Astrocyte (in vitro differentiated cells and primary cell): ENCODE measurements around the gene ESYT3. TPM values are rescaled to one million over a fixed set of nuclear protein-coding genes. Genes with fewer than 3 reads are reported as not detected.

Experiments used
- DNase-seq: peaks from one replicate; pipeline ENCODE4 v3.0.0-alpha.2; 2010; ENCODE audit warnings: low read depth
- FAIRE-seq: peaks from 2 replicates; lab custom pipeline; 2011; peaks lifted over from hg19 to GRCh38; lab: Jason Lieb, UNC
- H2AFZ ChIP-seq: 2 replicates; pipeline ENCODE4 v1.6.0; 2012; ENCODE audit warnings: low read depth, low read length, inconsistent platforms
- H3K27ac ChIP-seq: 2 replicates; pipeline ENCODE4 v1.5.1; 2011; ENCODE audit warnings: low read depth, low read length, inconsistent platforms
- H3K27me3 ChIP-seq: 2 replicates; pipeline ENCODE4 v1.6.0; 2011; ENCODE audit warnings: low read length, inconsistent platforms; ENCODE audit not compliant: insufficient read depth
- H3K36me3 ChIP-seq: 2 replicates; pipeline ENCODE4 v1.5.1; 2011; ENCODE audit warnings: low read length, inconsistent platforms; ENCODE audit not compliant: insufficient read depth
- H3K4me1 ChIP-seq: 2 replicates; pipeline ENCODE4 v1.5.1; 2011; ENCODE audit warnings: low read length, inconsistent platforms; ENCODE audit not compliant: insufficient read depth
- H3K4me2 ChIP-seq: 2 replicates; pipeline ENCODE4 v1.6.0; 2012; ENCODE audit warnings: low read length, inconsistent platforms
- H3K4me3 ChIP-seq: 2 replicates; pipeline ENCODE4 v1.5.1; 2011; ENCODE audit warnings: low read depth, mild to moderate bottlenecking, low read length, inconsistent platforms; ENCODE audit not compliant: insufficient read depth
- H3K79me2 ChIP-seq: 2 replicates; pipeline ENCODE4 v1.6.0; 2012; ENCODE audit warnings: mild to moderate bottlenecking, low read length, inconsistent platforms; ENCODE audit not compliant: insufficient read depth
- H3K9ac ChIP-seq: 2 replicates; pipeline ENCODE4 v1.6.0; 2012; ENCODE audit warnings: mild to moderate bottlenecking, low read length, inconsistent platforms
- H3K9me3 ChIP-seq: 2 replicates; pipeline ENCODE4 v1.5.1; 2012; ENCODE audit warnings: low read depth, mild to moderate bottlenecking, low read length, inconsistent platforms; ENCODE audit not compliant: insufficient read depth
- H4K20me1 ChIP-seq: 2 replicates; pipeline ENCODE4 v1.6.0; 2012; ENCODE audit warnings: low read length, inconsistent platforms; ENCODE audit not compliant: insufficient read depth
- H3K27ac Mint-ChIP-seq: one replicate; pipeline ENCODE4 v1.8.0; 2021; ENCODE audit warnings: mild to moderate bottlenecking, mixed read lengths; ENCODE audit not compliant: unreplicated experiment
- H3K27me3 Mint-ChIP-seq: one replicate; pipeline ENCODE4 v1.8.0; 2021; ENCODE audit warnings: low read depth, mixed read lengths; ENCODE audit not compliant: unreplicated experiment
- H3K36me3 Mint-ChIP-seq: one replicate; pipeline ENCODE4 v1.8.0; 2021; ENCODE audit warnings: low read depth, mixed read lengths; ENCODE audit not compliant: unreplicated experiment
- H3K4me1 Mint-ChIP-seq: one replicate; pipeline ENCODE4 v1.8.0; 2021; ENCODE audit warnings: low read depth, mixed read lengths; ENCODE audit not compliant: unreplicated experiment
- H3K4me3 Mint-ChIP-seq: one replicate; pipeline ENCODE4 v1.8.0; 2021; ENCODE audit warnings: mild to moderate bottlenecking, moderate library complexity, mixed read lengths; ENCODE audit not compliant: unreplicated experiment
- H3K9me3 Mint-ChIP-seq: one replicate; pipeline ENCODE4 v1.8.0; 2021; ENCODE audit warnings: mild to moderate bottlenecking, mixed read lengths; ENCODE audit not compliant: unreplicated experiment
- CTCF ChIP-seq: IDR thresholded peaks from 2 replicates; pipeline ENCODE4 v1.5.1; 2011; ENCODE audit warnings: low read depth, mild to moderate bottlenecking, inconsistent platforms, low read length, moderate library complexity; ENCODE audit not compliant: insufficient read depth
- EZH2 ChIP-seq: IDR thresholded peaks from 2 replicates; pipeline ENCODE4 v1.6.1; 2012; ENCODE audit warnings: mild to moderate bottlenecking, low read length, inconsistent platforms; ENCODE audit not compliant: insufficient read depth
- total RNA-seq: library from RNA; stranded (reverse); gene quantifications from 2 replicates; pipeline ENCODE4 v1.2.1, GENCODE V29; 2021

Gene ESYT3
- total RNA-seq, 1 donor from 2014 or later = 2.0 TPM

- Histone ChIP-seq H3K4me2 (no peak overlapping the region), H3K79me2 (no peaks in the 10 kb centered on the region), H3K4me1 (no peaks in the 10 kb centered on the region), H4K20me1 (no peaks in the 10 kb centered on the region), H3K36me3 (no peaks in the 10 kb centered on the region), H3K9ac (no peak overlapping the region), H3K4me3 (no peak overlapping the region), H3K9me3 (no peaks in the 10 kb centered on the region), H3K27me3 (peaks cover 7% of the 10 kb centered on the region), H3K27ac (no peak overlapping the region), H2AFZ (no peak overlapping the region)
- no peak for TF ChIP-seq CTCF
- no peak for TF ChIP-seq EZH2
- FAIRE-seq (no peak), DNase-seq (no peak)
- Mint-ChIP-seq H3K27ac (no peak overlapping the region), H3K27me3 (peaks cover 7% of the 10 kb centered on the region), H3K36me3 (peaks cover 17% of the 10 kb centered on the region), H3K9me3 (no peaks in the 10 kb centered on the region), H3K4me1 (peaks cover 6% of the 10 kb centered on the region), H3K4me3 (no peak overlapping the region)
Observed at GRCh38 chr3:138469874-138470273, 35.5 kb downstream of the ESYT3 start.

- Mint-ChIP-seq H3K36me3 (peaks cover 17% of the 10 kb centered on the region), H3K27me3 (peaks cover 7% of the 10 kb centered on the region), H3K4me3 (no peak overlapping the region), H3K9me3 (no peaks in the 10 kb centered on the region), H3K27ac (no peak overlapping the region), H3K4me1 (peaks cover 6% of the 10 kb centered on the region)
- Histone ChIP-seq H3K36me3 (no peaks in the 10 kb centered on the region), H2AFZ (no peak overlapping the region), H4K20me1 (no peaks in the 10 kb centered on the region), H3K79me2 (no peaks in the 10 kb centered on the region), H3K27ac (no peak overlapping the region), H3K4me2 (no peak overlapping the region), H3K9me3 (no peaks in the 10 kb centered on the region), H3K9ac (no peak overlapping the region), H3K4me1 (no peaks in the 10 kb centered on the region), H3K27me3 (peaks cover 7% of the 10 kb centered on the region), H3K4me3 (no peak overlapping the region)
- DNase-seq = no peak
- TF ChIP-seq EZH2 (no peak), CTCF (no peak)
- no peak for FAIRE-seq
Observed at GRCh38 chr3:138470687-138471086, 36.3 kb downstream of the ESYT3 start.

GRCh38 chr3:138471481-138471880 lies 37.1 kb downstream of the ESYT3 start:
- Mint-ChIP-seq H3K4me1 (peaks cover 2% of the 10 kb centered on the region), H3K27ac (no peak overlapping the region), H3K4me3 (no peak overlapping the region), H3K27me3 (peaks cover 7% of the 10 kb centered on the region), H3K9me3 (no peaks in the 10 kb centered on the region), H3K36me3 (peaks cover 17% of the 10 kb centered on the region)
- Histone ChIP-seq H3K36me3 (no peaks in the 10 kb centered on the region), H2AFZ (no peak overlapping the region), H3K27me3 (peaks cover 7% of the 10 kb centered on the region), H3K27ac (no peak overlapping the region), H3K9ac (no peak overlapping the region), H3K9me3 (no peaks in the 10 kb centered on the region), H3K4me2 (no peak overlapping the region), H3K4me1 (no peaks in the 10 kb centered on the region), H3K4me3 (no peak overlapping the region), H4K20me1 (no peaks in the 10 kb centered on the region), H3K79me2 (no peaks in the 10 kb centered on the region)
- DNase-seq (no peak), FAIRE-seq (no peak)
- TF ChIP-seq CTCF = no peak
- TF ChIP-seq EZH2 = no peak
